Erythroblast (primary cell): ENCODE results near the gene RFPL1.

ENCODE experiments used
- GATA1 ChIP-seq: IDR thresholded peaks from 2 replicates; pipeline ENCODE4 v1.6.1; 2011; ENCODE audit warnings: low read depth, mild to moderate bottlenecking, control low read depth, low read length, moderate library complexity
- POLR2A ChIP-seq: IDR thresholded peaks from 2 replicates; pipeline ENCODE4 v1.6.1; 2011; ENCODE audit warnings: mild to moderate bottlenecking, low read length

DNA sequence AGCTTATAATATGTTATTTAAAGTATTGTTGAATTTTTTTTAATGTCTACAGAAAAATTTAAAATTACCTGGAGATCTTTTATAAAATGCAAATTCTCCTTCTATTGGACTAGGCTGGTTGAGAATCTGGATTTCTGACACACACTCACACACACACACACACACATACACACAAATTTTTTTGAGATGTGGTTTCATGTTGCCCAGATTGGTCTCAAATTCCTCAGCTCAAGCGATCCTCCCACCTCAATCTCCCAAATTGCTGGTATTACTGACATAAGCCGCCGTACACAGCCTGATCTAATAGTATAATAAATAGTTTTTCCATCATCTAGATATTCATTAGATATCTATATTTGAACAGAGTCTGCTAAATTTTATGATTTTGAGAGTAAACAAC lies 4.5 kb upstream of the RFPL1 start:
- TF ChIP-seq POLR2A (no peak), GATA1 (no peak)
